ENCODE results near the gene NF2.

Gene NF2

GRCh38 chr22:29731058-29731850 is 127.8 kb downstream of the NF2 start:
- no peak overlapping the region for H3K4me3 ChIP-seq (ENCODE audit: control insufficient read depth, low read depth, low read length)
- DNase-seq (ENCODE audit: low read depth), result no peak
- no peak for TF ChIP-seq CTCF (IDR thresholded peaks at IDR 0.05; ENCODE audit: control insufficient read depth, insufficient read depth, low read depth, low read length, missing control alignments)

- H3K4me3 ChIP-seq (ENCODE audit: control insufficient read depth, low read depth, low read length), result no peak overlapping the region
- no peak for TF ChIP-seq CTCF (IDR thresholded peaks at IDR 0.05; ENCODE audit: control insufficient read depth, insufficient read depth, low read depth, low read length, missing control alignments)
- DNase-seq (ENCODE audit: low read depth), result no peak
These were observed 129.4 kb downstream of the NF2 start for GRCh38 chr22:29732883-29733282.

- no peak for DNase-seq (ENCODE audit: low read depth)
- TF ChIP-seq CTCF (IDR thresholded peaks at IDR 0.05; ENCODE audit: control insufficient read depth, insufficient read depth, low read depth, low read length, missing control alignments), result no peak
- no peak overlapping the region for H3K4me3 ChIP-seq (ENCODE audit: control insufficient read depth, low read depth, low read length)
These were observed 130.1 kb downstream of the NF2 start for GRCh38 chr22:29733362-29734201.

GRCh38 chr22:29734406-29734805 is 131.0 kb downstream of the NF2 start:
- DNase-seq (ENCODE audit: low read depth), result no peak
- no peak overlapping the region for H3K4me3 ChIP-seq (ENCODE audit: control insufficient read depth, low read depth, low read length)
- no peak for TF ChIP-seq CTCF (IDR thresholded peaks at IDR 0.05; ENCODE audit: control insufficient read depth, insufficient read depth, low read depth, low read length, missing control alignments)

GRCh38 chr22:29734838-29735237 is 131.4 kb downstream of the NF2 start:
- no peak overlapping the region for H3K4me3 ChIP-seq (ENCODE audit: control insufficient read depth, low read depth, low read length)
- no peak for DNase-seq (ENCODE audit: low read depth)
- no peak for TF ChIP-seq CTCF (IDR thresholded peaks at IDR 0.05; ENCODE audit: control insufficient read depth, insufficient read depth, low read depth, low read length, missing control alignments)

GRCh38 chr22:29735416-29735815 is 132.0 kb downstream of the NF2 start:
- DNase-seq (ENCODE audit: low read depth), result no peak
- no peak for TF ChIP-seq CTCF (IDR thresholded peaks at IDR 0.05; ENCODE audit: control insufficient read depth, insufficient read depth, low read depth, low read length, missing control alignments)

More at GRCh38 chr22:29735416-29735815, 132.0 kb downstream of the NF2 start:
- no peak overlapping the region for H3K4me3 ChIP-seq (ENCODE audit: control insufficient read depth, low read depth, low read length)

Measured in AG09309 (cell line).